Activated T-cell treated with anti-CD3 and anti-CD28 coated beads, Interleukin-2, amount 50 U/mL, for 24 hours (primary cell): Measurements from ENCODE around the gene EMCN.
"Not testable (repeated sequence)": the region's sequence is repeated elsewhere in the genome, so short reads cannot be mapped to it uniquely, and the experiment has no call there.

Experiments used
- DNase-seq: peaks from one replicate; pipeline ENCODE4 v3.0.0-alpha.2; 2020
- H3K27ac Mint-ChIP-seq: 2 replicates; pipeline ENCODE4 v1.8.0; 2020; ENCODE audit warnings: mild to moderate bottlenecking, mixed read lengths
- H3K27me3 Mint-ChIP-seq: 2 replicates; pipeline ENCODE4 v1.8.0; 2020; ENCODE audit warnings: mixed read lengths
- H3K36me3 Mint-ChIP-seq: 2 replicates; pipeline ENCODE4 v1.8.0; 2020; ENCODE audit warnings: low read depth, mixed read lengths
- H3K4me1 Mint-ChIP-seq: 2 replicates; pipeline ENCODE4 v1.8.0; 2020; ENCODE audit warnings: low read depth, mixed read lengths
- H3K4me3 Mint-ChIP-seq: 2 replicates; pipeline ENCODE4 v1.8.0; 2020; ENCODE audit warnings: mild to moderate bottlenecking, moderate library complexity, mixed read lengths
- H3K9me3 Mint-ChIP-seq: 2 replicates; pipeline ENCODE4 v1.8.0; 2020; ENCODE audit warnings: mixed read lengths

EMCN gene

GRCh38 chr4:100380401-100380800 lies 137.4 kb downstream of the EMCN start:
- not testable (repeated sequence) for H3K4me3 Mint-ChIP-seq, DNase-seq, H3K4me1 Mint-ChIP-seq, H3K9me3 Mint-ChIP-seq, H3K27ac Mint-ChIP-seq, H3K36me3 Mint-ChIP-seq
- H3K27me3 Mint-ChIP-seq, result peaks cover 15% of the 10 kb centered on the region

GRCh38 chr4:100379583-100380105 lies 138.2 kb downstream of the EMCN start:
- Mint-ChIP-seq H3K9me3 (no peaks in the 10 kb centered on the region), H3K27ac (no peak overlapping the region), H3K27me3 (peaks cover 15% of the 10 kb centered on the region), H3K4me1 (no peaks in the 10 kb centered on the region), H3K36me3 (no peaks in the 10 kb centered on the region), H3K4me3 (no peak overlapping the region)
- DNase-seq, result no peak

DNA sequence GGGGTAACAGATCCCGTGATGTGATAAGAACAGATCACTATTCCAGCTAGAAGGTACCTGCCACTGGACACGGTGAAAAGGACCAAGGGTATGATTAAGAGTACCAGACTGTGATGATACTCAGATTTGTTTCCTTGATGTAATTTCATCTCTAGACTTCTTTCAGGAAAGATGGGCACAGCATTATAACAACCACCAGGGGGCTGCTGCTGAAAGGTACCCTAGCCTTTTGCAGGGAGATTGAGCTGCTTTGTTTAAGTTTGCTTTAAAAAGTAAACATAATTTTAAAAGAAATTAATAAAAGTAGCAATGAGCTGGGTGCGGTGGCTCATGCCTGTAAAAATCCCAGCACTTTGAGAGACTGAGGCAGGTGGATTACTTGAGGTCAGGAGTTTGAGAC lies 145.4 kb downstream of the EMCN start:
- H3K36me3 Mint-ChIP-seq, result no peaks in the 10 kb centered on the region
- no peak overlapping the region for H3K4me3 Mint-ChIP-seq
- no peaks in the 10 kb centered on the region for H3K4me1 Mint-ChIP-seq
- H3K27ac Mint-ChIP-seq, result no peak overlapping the region
- H3K27me3 Mint-ChIP-seq, result no peaks in the 10 kb centered on the region
- no peak for DNase-seq
- no peaks in the 10 kb centered on the region for H3K9me3 Mint-ChIP-seq

- no peaks in the 10 kb centered on the region for H3K4me1 Mint-ChIP-seq
- no peak overlapping the region for H3K27ac Mint-ChIP-seq
- no peaks in the 10 kb centered on the region for H3K9me3 Mint-ChIP-seq
- DNase-seq, result no peak
- H3K27me3 Mint-ChIP-seq, result no peaks in the 10 kb centered on the region
- no peaks in the 10 kb centered on the region for H3K36me3 Mint-ChIP-seq
- H3K4me3 Mint-ChIP-seq, result no peak overlapping the region
These were observed 148.0 kb downstream of the EMCN start for GRCh38 chr4:100369871-100370270.

- Mint-ChIP-seq H3K4me1 (no peaks in the 10 kb centered on the region), H3K9me3 (no peaks in the 10 kb centered on the region), H3K27me3 (no peaks in the 10 kb centered on the region), H3K4me3 (no peak overlapping the region), H3K36me3 (no peaks in the 10 kb centered on the region), H3K27ac (no peak overlapping the region)
- DNase-seq, result no peak
These were observed 150.4 kb downstream of the EMCN start for GRCh38 chr4:100367451-100367850.

DNA sequence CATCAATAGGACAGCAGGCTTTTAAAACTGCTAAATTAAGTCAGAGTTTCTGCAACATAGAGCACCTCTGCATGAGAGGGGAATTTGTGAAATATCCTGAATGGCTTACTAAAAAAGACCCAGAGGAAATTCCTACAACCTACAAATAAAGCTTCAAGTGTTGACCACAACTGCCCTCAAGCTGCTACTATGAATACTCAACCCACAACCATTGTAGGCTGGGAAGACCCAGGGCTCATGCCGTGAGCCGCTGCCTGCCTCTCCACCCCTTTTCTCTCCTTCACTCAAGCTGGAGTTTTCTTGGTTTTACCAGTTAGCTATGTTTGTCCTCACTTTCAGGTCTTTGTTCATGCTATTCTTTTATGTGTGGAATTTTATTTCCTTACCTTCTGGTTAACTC lies 151.6 kb downstream of the EMCN start:
- no peak for DNase-seq
- Mint-ChIP-seq H3K4me1 (no peaks in the 10 kb centered on the region), H3K27me3 (no peaks in the 10 kb centered on the region), H3K4me3 (no peak overlapping the region), H3K27ac (no peak overlapping the region), H3K36me3 (no peaks in the 10 kb centered on the region), H3K9me3 (no peaks in the 10 kb centered on the region)

DNA sequence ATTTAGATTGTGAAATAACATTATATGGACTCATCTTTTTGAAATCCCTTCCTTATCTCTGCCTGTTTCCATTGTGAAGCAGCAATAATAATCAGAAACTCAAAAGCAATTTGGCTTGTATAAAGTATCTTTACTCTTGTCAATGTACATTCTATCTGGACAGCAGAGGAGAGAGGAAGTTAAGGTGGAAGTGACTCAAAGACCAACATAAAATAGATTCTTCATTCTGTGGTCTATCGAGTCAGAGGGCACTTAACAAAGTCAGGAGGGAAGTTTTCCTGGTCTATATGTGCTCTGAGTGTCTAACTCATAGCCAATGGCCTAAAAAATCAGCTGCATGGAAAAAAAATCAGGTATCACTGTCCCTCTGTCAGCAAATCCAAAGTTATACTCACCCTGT lies 155.5 kb downstream of the EMCN start:
- Mint-ChIP-seq H3K27ac (no peak overlapping the region), H3K4me3 (no peak overlapping the region), H3K36me3 (no peaks in the 10 kb centered on the region), H3K9me3 (peaks cover 3% of the 10 kb centered on the region), H3K27me3 (no peaks in the 10 kb centered on the region), H3K4me1 (no peaks in the 10 kb centered on the region)
- DNase-seq, result no peak

DNA sequence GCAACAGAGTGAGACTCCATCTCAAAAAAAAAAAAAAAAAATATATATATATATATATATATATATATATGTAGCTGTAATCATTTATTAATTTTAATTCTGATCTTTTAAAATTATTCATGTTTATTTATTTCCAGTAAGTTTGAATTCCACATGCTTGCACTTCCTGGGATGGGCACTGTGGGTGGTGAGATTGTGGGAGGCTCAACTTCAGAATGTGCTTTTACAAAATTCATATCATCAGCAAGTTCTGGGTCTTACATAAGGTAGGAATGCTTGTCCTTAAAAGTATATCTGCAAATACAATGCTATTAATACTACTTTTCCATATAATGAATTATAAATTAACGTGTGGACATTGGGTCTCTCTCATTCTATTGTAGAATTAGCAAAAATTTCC lies 156.5 kb downstream of the EMCN start:
- Mint-ChIP-seq H3K9me3 (peaks cover 5% of the 10 kb centered on the region), H3K36me3 (no peaks in the 10 kb centered on the region), H3K27me3 (no peaks in the 10 kb centered on the region), H3K4me3 (no peak overlapping the region), H3K27ac (no peak overlapping the region), H3K4me1 (no peaks in the 10 kb centered on the region)
- DNase-seq, result no peak

GRCh38 chr4:100360211-100360610 lies 157.6 kb downstream of the EMCN start:
- no peaks in the 10 kb centered on the region for H3K4me1 Mint-ChIP-seq
- H3K27me3 Mint-ChIP-seq, result peaks cover 4% of the 10 kb centered on the region
- H3K9me3 Mint-ChIP-seq, result peaks cover 5% of the 10 kb centered on the region
- no peaks in the 10 kb centered on the region for H3K36me3 Mint-ChIP-seq
- DNase-seq, result no peak
- H3K4me3 Mint-ChIP-seq, result no peak overlapping the region
- H3K27ac Mint-ChIP-seq, result no peak overlapping the region

GRCh38 chr4:100359441-100359840 lies 158.4 kb downstream of the EMCN start:
- no peak overlapping the region for H3K27ac Mint-ChIP-seq
- peaks cover 5% of the 10 kb centered on the region for H3K9me3 Mint-ChIP-seq
- H3K4me3 Mint-ChIP-seq, result no peak overlapping the region
- H3K4me1 Mint-ChIP-seq, result no peaks in the 10 kb centered on the region
- H3K36me3 Mint-ChIP-seq, result no peaks in the 10 kb centered on the region
- no peak for DNase-seq
- H3K27me3 Mint-ChIP-seq, result peaks cover 4% of the 10 kb centered on the region

GRCh38 chr4:100357542-100357941 lies 160.3 kb downstream of the EMCN start:
- no peaks in the 10 kb centered on the region for H3K4me1 Mint-ChIP-seq
- no peak overlapping the region for H3K4me3 Mint-ChIP-seq
- peaks cover 5% of the 10 kb centered on the region for H3K9me3 Mint-ChIP-seq
- H3K36me3 Mint-ChIP-seq, result no peaks in the 10 kb centered on the region
- H3K27me3 Mint-ChIP-seq, result peaks cover 6% of the 10 kb centered on the region
- H3K27ac Mint-ChIP-seq, result no peak overlapping the region
- no peak for DNase-seq

DNA sequence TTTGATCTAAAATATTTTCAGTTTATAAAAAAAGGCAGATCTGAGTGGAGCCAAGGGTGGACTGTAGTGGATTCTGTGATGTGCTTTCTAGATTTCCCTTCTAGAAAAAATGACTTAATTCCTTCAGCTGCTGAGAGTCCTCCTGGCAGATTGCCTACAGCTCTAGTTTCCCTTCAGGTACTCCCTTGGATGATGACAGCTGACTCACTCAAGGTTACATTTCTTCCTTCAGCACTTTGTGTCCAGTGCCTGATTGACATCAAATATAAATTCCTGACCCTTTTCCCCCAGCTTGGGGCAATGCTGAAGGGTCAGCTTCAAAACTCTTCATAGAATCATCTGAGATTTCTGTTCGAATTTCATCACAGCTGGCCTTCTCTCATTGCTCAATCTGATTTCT lies 161.7 kb downstream of the EMCN start:
- no peaks in the 10 kb centered on the region for H3K4me1 Mint-ChIP-seq
- DNase-seq, result no peak
- H3K9me3 Mint-ChIP-seq, result peaks cover 5% of the 10 kb centered on the region
- H3K36me3 Mint-ChIP-seq, result no peaks in the 10 kb centered on the region
- no peak overlapping the region for H3K27ac Mint-ChIP-seq
- H3K4me3 Mint-ChIP-seq, result no peak overlapping the region
- H3K27me3 Mint-ChIP-seq, result peaks cover 6% of the 10 kb centered on the region

DNA sequence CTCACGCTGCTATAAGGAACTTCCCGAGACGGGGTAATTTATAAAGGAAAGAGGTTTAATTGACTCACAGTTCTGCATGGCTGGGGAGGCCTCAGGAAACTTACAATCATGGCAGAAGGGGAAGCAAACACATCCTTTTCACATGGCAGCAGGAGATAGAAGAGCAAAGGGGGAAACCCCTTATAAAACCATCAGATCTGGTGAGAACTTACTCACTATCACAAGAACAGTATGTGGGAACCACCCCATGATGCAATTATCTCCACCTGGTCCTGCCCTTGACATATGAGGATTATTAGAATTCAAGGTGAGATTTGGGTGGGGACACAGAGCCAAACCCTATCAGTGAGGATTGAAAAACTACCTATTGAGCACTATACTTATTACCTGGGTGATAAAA lies 165.5 kb downstream of the EMCN start:
- H3K27ac Mint-ChIP-seq, H3K4me1 Mint-ChIP-seq, H3K4me3 Mint-ChIP-seq, H3K9me3 Mint-ChIP-seq, DNase-seq, H3K36me3 Mint-ChIP-seq: not testable (repeated sequence)
- H3K27me3 Mint-ChIP-seq, result peaks cover 12% of the 10 kb centered on the region

- Mint-ChIP-seq H3K36me3 (no peaks in the 10 kb centered on the region), H3K27ac (no peak overlapping the region), H3K9me3 (no peaks in the 10 kb centered on the region), H3K4me3 (no peak overlapping the region), H3K4me1 (no peaks in the 10 kb centered on the region), H3K27me3 (peaks cover 6% of the 10 kb centered on the region)
- DNase-seq, result no peak
These were observed 169.3 kb downstream of the EMCN start for GRCh38 chr4:100348473-100348872.

GRCh38 chr4:100347241-100347640 lies 170.6 kb downstream of the EMCN start:
- no peaks in the 10 kb centered on the region for H3K9me3 Mint-ChIP-seq
- DNase-seq, result no peak
- peaks cover 6% of the 10 kb centered on the region for H3K27me3 Mint-ChIP-seq
- no peak overlapping the region for H3K27ac Mint-ChIP-seq
- no peaks in the 10 kb centered on the region for H3K4me1 Mint-ChIP-seq
- H3K4me3 Mint-ChIP-seq, result no peak overlapping the region
- no peaks in the 10 kb centered on the region for H3K36me3 Mint-ChIP-seq

- Mint-ChIP-seq H3K9me3 (no peaks in the 10 kb centered on the region), H3K36me3 (no peaks in the 10 kb centered on the region), H3K4me3 (no peak overlapping the region), H3K27me3 (peaks cover 6% of the 10 kb centered on the region), H3K4me1 (no peaks in the 10 kb centered on the region), H3K27ac (no peak overlapping the region)
- DNase-seq, result no peak
These were observed 172.2 kb downstream of the EMCN start for GRCh38 chr4:100345585-100345984.
